ENCODE results near the gene HEG1.
"Not testable (repeated sequence)": the region's sequence is repeated elsewhere in the genome, so short reads cannot be mapped to it uniquely, and the experiment has no call there.

HEG1 gene

GRCh38 chr3:125055913-125056745 is at the start of gene HEG1:
TSS of gene HEG1 (minus strand) at chr3:125055997. CDS start at chr3:125055890, 107 bp downstream.
- peak; percentile 51 for DNase-seq (ENCODE audit: low read depth, low spot score)

GRCh38 chr3:125105116-125105515 is 49.3 kb upstream of the HEG1 start:
- DNase-seq (ENCODE audit: low read depth, low spot score), result no peak

GRCh38 chr3:125104639-125105038 is 48.8 kb upstream of the HEG1 start:
- no peak for DNase-seq (ENCODE audit: low read depth, low spot score)

GRCh38 chr3:125103406-125103805 is 47.6 kb upstream of the HEG1 start:
- no peak for DNase-seq (ENCODE audit: low read depth, low spot score)

- DNase-seq (ENCODE audit: low read depth, low spot score), result no peak
Measured at GRCh38 chr3:125102470-125102869, 46.7 kb upstream of the HEG1 start.

- DNase-seq (ENCODE audit: low read depth, low spot score), result no peak
Measured at GRCh38 chr3:125098611-125099291, 43.0 kb upstream of the HEG1 start.

GRCh38 chr3:125090649-125091048 is 34.9 kb upstream of the HEG1 start:
- no peak for DNase-seq (ENCODE audit: low read depth, low spot score)

- no peak for DNase-seq (ENCODE audit: low read depth, low spot score)
Measured at GRCh38 chr3:125087768-125088391, 32.1 kb upstream of the HEG1 start.

GRCh38 chr3:125085166-125085565 is 29.4 kb upstream of the HEG1 start:
- DNase-seq (ENCODE audit: low read depth, low spot score), result no peak

- no peak for DNase-seq (ENCODE audit: low read depth, low spot score)
Measured at GRCh38 chr3:125083776-125084175, 28.0 kb upstream of the HEG1 start.

GRCh38 chr3:125082339-125082738 is 26.5 kb upstream of the HEG1 start:
- not testable (repeated sequence) for DNase-seq (ENCODE audit: low read depth, low spot score)

GRCh38 chr3:125080077-125080476 is 24.3 kb upstream of the HEG1 start:
- no peak for DNase-seq (ENCODE audit: low read depth, low spot score)

- no peak for DNase-seq (ENCODE audit: low read depth, low spot score)
Measured at GRCh38 chr3:125079675-125080045, 23.9 kb upstream of the HEG1 start.

- DNase-seq (ENCODE audit: low read depth, low spot score), result no peak
Measured at GRCh38 chr3:125078951-125079674, 23.3 kb upstream of the HEG1 start.

GRCh38 chr3:125077864-125078263 is 22.1 kb upstream of the HEG1 start:
- DNase-seq (ENCODE audit: low read depth, low spot score), result no peak

- no peak for DNase-seq (ENCODE audit: low read depth, low spot score)
Measured at GRCh38 chr3:125076464-125076863, 20.7 kb upstream of the HEG1 start.

- DNase-seq (ENCODE audit: low read depth, low spot score), result no peak
Measured at GRCh38 chr3:125075738-125076137, 19.9 kb upstream of the HEG1 start.

- no peak for DNase-seq (ENCODE audit: low read depth, low spot score)
Measured at GRCh38 chr3:125073390-125073905, 17.7 kb upstream of the HEG1 start.

- DNase-seq (ENCODE audit: low read depth, low spot score), result no peak
Measured at GRCh38 chr3:125072749-125073389, 17.1 kb upstream of the HEG1 start.

- DNase-seq (ENCODE audit: low read depth, low spot score), result no peak
Measured at GRCh38 chr3:125072301-125072700, 16.5 kb upstream of the HEG1 start.

Measured in activated CD4-positive, CD25-positive, alpha-beta regulatory T cell treated with anti-CD3 and anti-CD28 coated beads, Interleukin-2, amount 50 U/mL, for 16 hours (primary cell).